HEK293 (cell line): ENCODE measurements around the gene TCP11.

Source experiments
- FEZF1 ChIP-seq: fragments of 450-650 bp; formaldehyde crosslinking; IDR thresholded peaks from 2 replicates; pipeline ENCODE4 v1.5.1; 2016; ENCODE audit warnings: missing biosample characterization, missing genetic modification characterization
- HOXA7 ChIP-seq: sonication (generic); formaldehyde crosslinking; IDR thresholded peaks from 2 replicates; pipeline ENCODE4 v1.8.1; 2022; ENCODE audit warnings: missing genetic modification reagents, borderline replicate concordance
- HOXD13 ChIP-seq: sonication (generic); formaldehyde crosslinking; IDR thresholded peaks from 2 replicates; pipeline ENCODE4 v1.8.0; 2022; ENCODE audit warnings: missing genetic modification reagents, borderline replicate concordance
- MEIS1 ChIP-seq: sonication (generic); formaldehyde crosslinking; IDR thresholded peaks from 2 replicates; pipeline ENCODE4 v1.8.1; 2022; ENCODE audit warnings: missing genetic modification reagents, mild to moderate bottlenecking, borderline replicate concordance
- OSR2 ChIP-seq: fragments of 450-650 bp; formaldehyde crosslinking; IDR thresholded peaks from 2 replicates; pipeline ENCODE4 v1.5.1; 2016; ENCODE audit warnings: missing biosample characterization, missing genetic modification characterization
- PRDM6 ChIP-seq: fragments of 450-650 bp; formaldehyde crosslinking; IDR thresholded peaks from 2 replicates; pipeline ENCODE4 v1.5.1; 2017; ENCODE audit warnings: missing biosample characterization, missing genetic modification characterization
- REPIN1 ChIP-seq: fragments of 450-650 bp; formaldehyde crosslinking; IDR thresholded peaks from 2 replicates; pipeline ENCODE4 v1.5.1; 2017; ENCODE audit warnings: missing biosample characterization, missing genetic modification characterization, low read depth
- SCRT2 ChIP-seq: fragments of 450-650 bp; formaldehyde crosslinking; IDR thresholded peaks from 2 replicates; pipeline ENCODE4 v1.5.1; 2016; ENCODE audit warnings: missing biosample characterization, missing genetic modification characterization
- SP2 ChIP-seq: fragments of 450-650 bp; formaldehyde crosslinking; IDR thresholded peaks from 2 replicates; pipeline ENCODE4 v1.5.1; 2016; ENCODE audit warnings: missing biosample characterization, missing genetic modification characterization
- TCF7L2 ChIP-seq: IDR thresholded peaks from 2 replicates; pipeline ENCODE4 v1.6.1; 2011; ENCODE audit warnings: low read depth, mild to moderate bottlenecking, inconsistent platforms, low read length, moderate library complexity, borderline replicate concordance
- TRIM28 ChIP-seq: IDR thresholded peaks from 2 replicates; pipeline ENCODE4 v1.6.1; 2011; ENCODE audit warnings: low read length, control low read depth, borderline replicate concordance
- ZBTB10 ChIP-seq: fragments of 450-650 bp; formaldehyde crosslinking; IDR thresholded peaks from 2 replicates; pipeline ENCODE4 v1.5.1; 2016; ENCODE audit warnings: missing biosample characterization, missing genetic modification characterization
- ZBTB17 ChIP-seq: fragments of 450-650 bp; formaldehyde crosslinking; IDR thresholded peaks from 2 replicates; pipeline ENCODE4 v1.5.1; 2016; ENCODE audit warnings: missing biosample characterization, missing genetic modification characterization
- ZBTB49 ChIP-seq: fragments of 450-650 bp; formaldehyde crosslinking; IDR thresholded peaks from 2 replicates; pipeline ENCODE4 v1.5.1; 2016; ENCODE audit warnings: missing biosample characterization, missing genetic modification characterization, low read depth
- ZFP37 ChIP-seq: fragments of 450-650 bp; formaldehyde crosslinking; IDR thresholded peaks from 2 replicates; pipeline ENCODE4 v1.5.1; 2016; ENCODE audit warnings: missing biosample characterization, missing genetic modification characterization
- ZFP69B ChIP-seq: fragments of 450-650 bp; formaldehyde crosslinking; IDR thresholded peaks from 2 replicates; pipeline ENCODE4 v1.5.1; 2016; ENCODE audit warnings: missing biosample characterization, missing genetic modification characterization
- ZNF10 ChIP-seq: fragments of 450-650 bp; formaldehyde crosslinking; IDR thresholded peaks from 2 replicates; pipeline ENCODE4 v1.5.1; 2017; ENCODE audit warnings: missing biosample characterization, missing genetic modification characterization
- ZNF19 ChIP-seq: fragments of 450-650 bp; formaldehyde crosslinking; IDR thresholded peaks from 2 replicates; pipeline ENCODE4; 2016; ENCODE audit warnings: missing biosample characterization, missing genetic modification characterization, low read depth
- ZNF214 ChIP-seq: fragments of 450-650 bp; formaldehyde crosslinking; IDR thresholded peaks from 2 replicates; pipeline ENCODE4 v1.5.1; 2017; ENCODE audit warnings: missing biosample characterization, mild to moderate bottlenecking, missing genetic modification characterization, borderline replicate concordance
- ZNF23 ChIP-seq: fragments of 450-650 bp; formaldehyde crosslinking; IDR thresholded peaks from 2 replicates; pipeline ENCODE4 v1.5.1; 2016; ENCODE audit warnings: missing biosample characterization, missing genetic modification characterization, borderline replicate concordance
- ZNF266 ChIP-seq: fragments of 450-650 bp; formaldehyde crosslinking; IDR thresholded peaks from 2 replicates; pipeline ENCODE4 v1.5.1; 2016; ENCODE audit warnings: missing biosample characterization, missing genetic modification characterization, low read depth
- ZNF324 ChIP-seq: fragments of 450-650 bp; formaldehyde crosslinking; IDR thresholded peaks from 2 replicates; pipeline ENCODE4 v1.5.1; 2016; ENCODE audit warnings: missing biosample characterization, missing genetic modification characterization
- ZNF341 ChIP-seq: fragments of 450-650 bp; formaldehyde crosslinking; IDR thresholded peaks from 2 replicates; pipeline ENCODE4; 2016; ENCODE audit warnings: low read depth, missing biosample characterization, missing genetic modification characterization
- ZNF366 ChIP-seq: fragments of 450-650 bp; formaldehyde crosslinking; conservative IDR thresholded peaks from 2 replicates; pipeline ENCODE4 v1.5.1; 2016; ENCODE audit warnings: missing biosample characterization, missing genetic modification characterization
- ZNF398 ChIP-seq: fragments of 450-650 bp; formaldehyde crosslinking; IDR thresholded peaks from 2 replicates; pipeline ENCODE4 v1.5.1; 2017; ENCODE audit warnings: missing biosample characterization, missing genetic modification characterization
- ZNF48 ChIP-seq: fragments of 450-650 bp; formaldehyde crosslinking; IDR thresholded peaks from 2 replicates; pipeline ENCODE4 v1.5.1; 2016; ENCODE audit warnings: missing biosample characterization, missing genetic modification characterization
- ZNF521 ChIP-seq: fragments of 450-650 bp; formaldehyde crosslinking; IDR thresholded peaks from 2 replicates; pipeline ENCODE4 v1.5.1; 2017; ENCODE audit warnings: missing biosample characterization, mild to moderate bottlenecking, missing genetic modification characterization
- ZNF548 ChIP-seq: fragments of 450-650 bp; formaldehyde crosslinking; IDR thresholded peaks from 2 replicates; pipeline ENCODE4 v1.5.1; 2016; ENCODE audit warnings: missing biosample characterization, missing genetic modification characterization
- ZNF560 ChIP-seq: fragments of 450-650 bp; formaldehyde crosslinking; IDR thresholded peaks from 2 replicates; pipeline ENCODE4 v1.5.1; 2017; ENCODE audit warnings: missing biosample characterization, missing genetic modification characterization, borderline replicate concordance
- ZNF600 ChIP-seq: fragments of 450-650 bp; formaldehyde crosslinking; IDR thresholded peaks from 2 replicates; pipeline ENCODE4 v1.5.1; 2016; ENCODE audit warnings: missing biosample characterization, missing genetic modification characterization
- ZNF624 ChIP-seq: fragments of 450-650 bp; formaldehyde crosslinking; IDR thresholded peaks from 2 replicates; pipeline ENCODE4 v1.5.1; 2017; ENCODE audit warnings: missing biosample characterization, missing genetic modification characterization
- ZNF629 ChIP-seq: fragments of 450-650 bp; formaldehyde crosslinking; IDR thresholded peaks from 2 replicates; pipeline ENCODE4 v1.5.1; 2017; ENCODE audit warnings: missing biosample characterization, missing genetic modification characterization
- ZNF777 ChIP-seq: fragments of 450-650 bp; formaldehyde crosslinking; IDR thresholded peaks from 2 replicates; pipeline ENCODE4 v1.5.1; 2017; ENCODE audit warnings: missing biosample characterization, missing genetic modification characterization, borderline replicate concordance
- ZSCAN23 ChIP-seq: fragments of 450-650 bp; formaldehyde crosslinking; IDR thresholded peaks from 2 replicates; pipeline ENCODE4 v1.5.1; 2016; ENCODE audit warnings: missing biosample characterization, missing genetic modification characterization

TCP11 gene

GRCh38 chr6:35096129-35096862 lies 44.8 kb downstream of the TCP11 start (continued):
- TF ChIP-seq TCF7L2: no peak
- 0 out of 2 replicates have a peak, but pooled peaks have one; percentile 32 for TF ChIP-seq ZNF366 (tag by site-specific recombination)
- no peak for TF ChIP-seq ZNF548
- no peak for TF ChIP-seq ZFP37 (tag by site-specific recombination)
- TF ChIP-seq ZNF266 (tag by site-specific recombination): no peak
- no peak for TF ChIP-seq TRIM28
- no peak for TF ChIP-seq REPIN1 (tag by site-specific recombination)
- 0 out of 2 replicates have a peak, but pooled peaks have one; percentile 39 for TF ChIP-seq ZNF600 (tag by site-specific recombination)
- TF ChIP-seq ZBTB17 (tag by site-specific recombination): peak; percentile 47
- TF ChIP-seq SCRT2: no peak
- no peak for TF ChIP-seq ZNF560 (tag by site-specific recombination)
- no peak for TF ChIP-seq ZFP69B (tag by site-specific recombination)
- TF ChIP-seq ZBTB49 (tag by site-specific recombination): no peak
- TF ChIP-seq ZNF624 (tag by site-specific recombination): no peak
- no peak for TF ChIP-seq ZNF23 (tag by site-specific recombination)
- no peak for TF ChIP-seq HOXA7 (CRISPR knock-in tag)
- no peak for TF ChIP-seq ZNF777 (tag by site-specific recombination)
- no peak for TF ChIP-seq ZNF214 (tag by site-specific recombination)
- no peak for TF ChIP-seq ZNF48 (tag by site-specific recombination)
- TF ChIP-seq SP2 (tag by site-specific recombination): no peak
- peak; percentile 51; the same call in 1 of the 2 replicates for TF ChIP-seq ZNF629
- no peak for TF ChIP-seq ZSCAN23 (tag by site-specific recombination)
- no peak for TF ChIP-seq ZNF341 (tag by site-specific recombination)
- no peak for TF ChIP-seq ZNF10 (tag by site-specific recombination)
- peak; percentile 73 for TF ChIP-seq PRDM6 (tag by site-specific recombination)
- TF ChIP-seq ZNF19 (tag by site-specific recombination): no peak
- no peak for TF ChIP-seq ZNF521 (tag by site-specific recombination)
- TF ChIP-seq ZNF324 (tag by site-specific recombination): no peak
- peak; percentile 28; the same call in 1 of the 2 replicates for TF ChIP-seq HOXD13
- no peak for TF ChIP-seq ZBTB10
- TF ChIP-seq MEIS1 (CRISPR knock-in tag): no peak
- TF ChIP-seq ZNF398: no peak
- no peak for TF ChIP-seq OSR2 (tag by site-specific recombination)
- TF ChIP-seq FEZF1 (tag by site-specific recombination): peak; percentile 45; the same call in 1 of the 2 replicates
